ENCODE data around the gene ACIN1.

The ACIN1 gene

DNA sequence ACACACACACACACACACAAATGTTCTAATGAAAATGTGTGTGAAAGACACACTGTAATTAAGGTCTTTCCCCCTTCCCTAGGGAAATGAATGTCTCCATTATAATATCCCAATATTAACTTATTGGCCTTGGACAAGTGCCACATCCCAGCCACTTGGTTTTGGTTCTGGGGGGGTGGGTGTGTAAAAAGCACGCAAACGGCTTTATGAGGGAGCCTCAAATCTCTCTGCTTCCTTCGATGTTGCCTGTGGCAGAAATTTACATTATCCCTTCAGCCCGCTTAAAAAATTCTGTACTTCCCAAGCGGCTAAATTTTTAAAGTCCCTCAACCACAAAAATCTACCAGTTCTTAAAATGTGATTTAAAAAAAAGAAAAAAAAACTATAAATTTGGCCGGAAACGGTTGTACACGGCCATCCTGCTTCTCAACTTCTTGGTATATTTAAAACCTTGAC lies 85.4 kb downstream of the ACIN1 start:
- DNase-seq = no peak

DNA sequence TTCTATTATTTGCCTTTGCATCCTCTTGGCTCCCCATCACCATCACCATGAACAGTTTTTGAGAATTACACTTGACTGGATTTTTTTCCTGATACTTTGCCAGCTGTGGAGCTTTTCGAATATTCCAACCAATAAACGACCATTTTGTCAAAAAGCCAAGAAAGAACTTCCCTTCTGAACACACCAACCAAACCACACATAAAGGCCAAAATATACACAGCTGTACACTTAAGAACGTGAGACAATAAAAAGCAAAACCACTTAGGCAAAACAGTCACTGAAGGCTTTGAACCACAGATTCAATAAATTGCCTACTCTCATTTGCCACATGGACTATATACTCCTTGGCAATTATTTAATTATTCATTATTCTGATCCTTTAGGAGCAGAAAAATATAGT lies 86.1 kb downstream of the ACIN1 start:
- no peak for DNase-seq
